NT2/D1 (cell line): ENCODE data around the gene CCSER1.

Experiments
- SUZ12 ChIP-seq: IDR thresholded peaks from 2 replicates; pipeline ENCODE4 v1.6.1; 2011; ENCODE audit not compliant: insufficient read length, insufficient read depth; ENCODE audit errors: extremely low read depth
- YY1 ChIP-seq: IDR thresholded peaks from 2 replicates; pipeline ENCODE4 v1.6.1; 2011; ENCODE audit not compliant: insufficient read length, insufficient read depth
- ZNF274 ChIP-seq: IDR thresholded peaks from 2 replicates; pipeline ENCODE4 v1.6.1; 2011; ENCODE audit warnings: mild to moderate bottlenecking, low read depth, low read length

- TF ChIP-seq YY1 (no peak), SUZ12 (no peak), ZNF274 (no peak)
Observed at GRCh38 chr4:90274175-90274574, 147.0 kb downstream of the CCSER1 start.
